ENCODE results near the gene DPYSL3. TPM values are rescaled to one million over a fixed set of nuclear protein-coding genes. Genes with fewer than 3 reads are reported as not detected.

The DPYSL3 gene

GRCh38 chr5:147346006-147346561 lies 163.8 kb downstream of the DPYSL3 start:
- Histone ChIP-seq H3K18ac (ENCODE audit: low read length) (no peak overlapping the region), H2BK120ac (ENCODE audit: low read depth, low read length) (no peak overlapping the region), H3K4ac (ENCODE audit: low read depth, low read length) (no peak overlapping the region), H3K27ac (ENCODE audit: low read depth, low read length) (no peak overlapping the region), H3K4me2 (ENCODE audit: low read length) (no peak overlapping the region), H3K56ac (ENCODE audit: low read length) (no peak overlapping the region), H3K9ac (ENCODE audit: low read length) (no peak overlapping the region), H4K8ac (ENCODE audit: low read depth, low read length) (no peak overlapping the region), H3K36me3 (ENCODE audit: control insufficient read depth, insufficient read depth, low read length) (no peaks in the 10 kb centered on the region), H3K79me2 (ENCODE audit: control insufficient read depth, insufficient read depth, low read length) (no peaks in the 10 kb centered on the region), H3K4me3 (ENCODE audit: low read length) (no peak overlapping the region), H3K23ac (ENCODE audit: low read length) (no peak overlapping the region), H3K79me1 (ENCODE audit: low read length) (no peaks in the 10 kb centered on the region), H2BK15ac (replicated peaks; ENCODE audit: low read depth) (no peak overlapping the region), H2BK5ac (ENCODE audit: low read length) (no peak overlapping the region), H4K5ac (ENCODE audit: low read length) (no peak overlapping the region), H3K4me1 (ENCODE audit: control insufficient read depth, low read depth, low read length) (no peaks in the 10 kb centered on the region), H2AK5ac (ENCODE audit: low read length) (no peak overlapping the region), H3K27me3 (ENCODE audit: insufficient read depth, low read length, poor library complexity) (no peaks in the 10 kb centered on the region)
- no CpG with 5 or more reads among the region's 5 CpGs for WGBS (ENCODE audit: extremely low coverage, insufficient coverage, low lambda C conversion rate)
- no peak for DNase-seq

- Histone ChIP-seq H2AK5ac (ENCODE audit: low read length) (no peak overlapping the region), H3K4me3 (ENCODE audit: low read length) (no peak overlapping the region), H4K5ac (ENCODE audit: low read length) (no peak overlapping the region), H2BK15ac (replicated peaks; ENCODE audit: low read depth) (no peak overlapping the region), H3K79me1 (ENCODE audit: low read length) (no peaks in the 10 kb centered on the region), H3K27ac (ENCODE audit: low read depth, low read length) (no peak overlapping the region), H3K27me3 (ENCODE audit: insufficient read depth, low read length, poor library complexity) (no peaks in the 10 kb centered on the region), H3K23ac (ENCODE audit: low read length) (no peak overlapping the region), H2BK5ac (ENCODE audit: low read length) (no peak overlapping the region), H4K8ac (ENCODE audit: low read depth, low read length) (no peak overlapping the region), H3K56ac (ENCODE audit: low read length) (no peak overlapping the region), H3K36me3 (ENCODE audit: control insufficient read depth, insufficient read depth, low read length) (no peaks in the 10 kb centered on the region), H3K18ac (ENCODE audit: low read length) (no peak overlapping the region), H3K4me2 (ENCODE audit: low read length) (no peak overlapping the region), H3K4me1 (ENCODE audit: control insufficient read depth, low read depth, low read length) (no peaks in the 10 kb centered on the region), H3K4ac (ENCODE audit: low read depth, low read length) (no peak overlapping the region), H2BK120ac (ENCODE audit: low read depth, low read length) (no peak overlapping the region), H3K9ac (ENCODE audit: low read length) (no peak overlapping the region), H3K79me2 (ENCODE audit: control insufficient read depth, insufficient read depth, low read length) (no peaks in the 10 kb centered on the region)
- DNase-seq = no peak
- WGBS (ENCODE audit: extremely low coverage, insufficient coverage, low lambda C conversion rate) = no CpG with 5 or more reads among the region's 1 CpG
These were observed 165.0 kb downstream of the DPYSL3 start for GRCh38 chr5:147344861-147345260.

DNA sequence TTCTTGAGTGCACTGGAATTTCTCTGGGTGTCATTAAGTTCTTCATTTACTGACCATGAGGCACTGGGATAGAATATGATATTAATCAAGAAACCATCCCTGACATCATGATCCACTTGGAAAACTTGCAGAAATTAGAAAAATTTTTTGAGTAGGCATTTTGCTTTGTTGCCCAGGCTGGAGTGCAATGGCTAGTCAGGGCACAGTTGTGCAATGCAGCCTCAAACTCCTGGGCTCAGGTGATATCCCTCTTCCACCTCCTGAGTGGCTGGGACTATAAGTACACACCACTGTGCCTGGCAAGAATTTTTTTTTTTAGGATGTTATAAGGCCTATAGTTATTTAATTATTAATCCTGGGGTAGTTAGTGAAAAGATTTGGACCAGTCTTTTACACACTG lies 168.5 kb downstream of the DPYSL3 start:
- H3K79me2 ChIP-seq (ENCODE audit: control insufficient read depth, insufficient read depth, low read length) = no peaks in the 10 kb centered on the region
- H3K56ac ChIP-seq (ENCODE audit: low read length) = no peak overlapping the region
- H2AK5ac ChIP-seq (ENCODE audit: low read length) = no peak overlapping the region
- H3K18ac ChIP-seq (ENCODE audit: low read length) = no peak overlapping the region
- H2BK15ac ChIP-seq (replicated peaks; ENCODE audit: low read depth) = no peak overlapping the region
- no peak overlapping the region for H2BK120ac ChIP-seq (ENCODE audit: low read depth, low read length)
- H3K27me3 ChIP-seq (ENCODE audit: insufficient read depth, low read length, poor library complexity) = no peaks in the 10 kb centered on the region
- H3K36me3 ChIP-seq (ENCODE audit: control insufficient read depth, insufficient read depth, low read length) = no peaks in the 10 kb centered on the region
- H3K4me1 ChIP-seq (ENCODE audit: control insufficient read depth, low read depth, low read length) = no peaks in the 10 kb centered on the region
- H4K5ac ChIP-seq (ENCODE audit: low read length) = no peak overlapping the region
- H3K4ac ChIP-seq (ENCODE audit: low read depth, low read length) = no peak overlapping the region
- H3K23ac ChIP-seq (ENCODE audit: low read length) = no peak overlapping the region
- H3K9ac ChIP-seq (ENCODE audit: low read length) = no peak overlapping the region
- H2BK5ac ChIP-seq (ENCODE audit: low read length) = no peak overlapping the region
- no peak for DNase-seq
- H3K79me1 ChIP-seq (ENCODE audit: low read length) = no peaks in the 10 kb centered on the region
- H3K4me2 ChIP-seq (ENCODE audit: low read length) = no peak overlapping the region
- no peak overlapping the region for H4K8ac ChIP-seq (ENCODE audit: low read depth, low read length)
- no peak overlapping the region for H3K27ac ChIP-seq (ENCODE audit: low read depth, low read length)
- H3K4me3 ChIP-seq (ENCODE audit: low read length) = no peak overlapping the region

DNA sequence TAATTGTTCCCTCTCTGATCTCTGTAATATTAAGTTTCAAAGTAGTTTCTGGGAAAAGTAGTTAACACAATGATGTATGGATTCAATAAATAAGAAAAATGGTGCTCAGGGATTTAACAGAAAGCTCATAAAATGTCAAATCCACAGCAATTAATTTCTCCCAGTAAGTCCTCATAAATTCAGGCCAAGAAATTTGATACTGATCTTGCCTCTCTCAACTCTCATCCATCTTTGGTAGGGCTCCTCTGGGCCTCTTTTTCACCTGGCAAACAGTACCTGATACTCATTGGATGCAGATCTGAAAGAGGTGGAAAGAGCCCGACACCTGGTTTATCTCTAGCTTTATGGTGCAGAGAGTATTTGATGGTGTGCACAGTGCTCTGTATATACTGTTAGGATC lies 168.9 kb downstream of the DPYSL3 start:
- H3K4me1 ChIP-seq (ENCODE audit: control insufficient read depth, low read depth, low read length) = no peaks in the 10 kb centered on the region
- H3K4ac ChIP-seq (ENCODE audit: low read depth, low read length) = no peak overlapping the region
- H3K4me3 ChIP-seq (ENCODE audit: low read length) = no peak overlapping the region
- H3K36me3 ChIP-seq (ENCODE audit: control insufficient read depth, insufficient read depth, low read length) = no peaks in the 10 kb centered on the region
- DNase-seq = no peak
- no peak overlapping the region for H4K8ac ChIP-seq (ENCODE audit: low read depth, low read length)
- H3K18ac ChIP-seq (ENCODE audit: low read length) = no peak overlapping the region
- H2BK15ac ChIP-seq (replicated peaks; ENCODE audit: low read depth) = no peak overlapping the region
- H4K5ac ChIP-seq (ENCODE audit: low read length) = no peak overlapping the region
- no peak overlapping the region for H3K27ac ChIP-seq (ENCODE audit: low read depth, low read length)
- no peak overlapping the region for H2AK5ac ChIP-seq (ENCODE audit: low read length)
- no peaks in the 10 kb centered on the region for H3K27me3 ChIP-seq (ENCODE audit: insufficient read depth, low read length, poor library complexity)
- H3K79me1 ChIP-seq (ENCODE audit: low read length) = no peaks in the 10 kb centered on the region
- H3K56ac ChIP-seq (ENCODE audit: low read length) = no peak overlapping the region
- no peak overlapping the region for H3K4me2 ChIP-seq (ENCODE audit: low read length)
- H3K9ac ChIP-seq (ENCODE audit: low read length) = no peak overlapping the region
- WGBS (ENCODE audit: extremely low coverage, insufficient coverage, low lambda C conversion rate) = no CpG with 5 or more reads among the region's 1 CpG
- no peak overlapping the region for H3K23ac ChIP-seq (ENCODE audit: low read length)
- H2BK120ac ChIP-seq (ENCODE audit: low read depth, low read length) = no peak overlapping the region
- H3K79me2 ChIP-seq (ENCODE audit: control insufficient read depth, insufficient read depth, low read length) = no peaks in the 10 kb centered on the region
- H2BK5ac ChIP-seq (ENCODE audit: low read length) = no peak overlapping the region

Small RNA genes lying within 50 kb of the gene (small RNA-seq; reads per million reads assigned to genes)
- not detected for gene AC011373.1 (ENCODE audit: insufficient read depth)

All from mesendoderm (in vitro differentiated cells).